Neural cell (in vitro differentiated cells): ENCODE measurements around the gene TMEM255B. TPM values are rescaled to one million over a fixed set of nuclear protein-coding genes. Genes with fewer than 3 reads are reported as not detected.

Experiments used
- H2AFZ ChIP-seq: fragments of 200-600, 300-800 bp; sonication (generic), shearing (Covaris generic); 2 replicates; pipeline ENCODE4 v1.6.0; 2014; ENCODE audit warnings: low read depth, mild to moderate bottlenecking, antibody characterized with exemption, low read length, moderate library complexity
- H3F3A ChIP-seq: fragments of 200-600 bp; shearing (Covaris generic); 2 replicates; pipeline ENCODE4 v1.6.1; 2016; ENCODE audit warnings: mild to moderate bottlenecking, moderate library complexity, mixed read lengths, antibody characterized with exemption, low read length; ENCODE audit not compliant: insufficient read depth, poor library complexity, severe bottlenecking
- H3K27ac ChIP-seq: fragments of 200-600, 300-800 bp; sonication (generic), shearing (Covaris generic); 2 replicates; pipeline ENCODE4 v1.5.1; 2014; ENCODE audit warnings: mild to moderate bottlenecking, low read length, moderate library complexity
- H3K27me3 ChIP-seq: fragments of 300-800, 200-600 bp; sonication (generic), shearing (Covaris generic); 2 replicates; pipeline ENCODE4 v1.6.0; 2014; ENCODE audit warnings: mild to moderate bottlenecking, low read depth, low read length, moderate library complexity; ENCODE audit not compliant: insufficient read depth
- H3K36me3 ChIP-seq: fragments of 300-800, 200-600 bp; sonication (generic), shearing (Covaris generic); 2 replicates; pipeline ENCODE4 v1.5.1; 2014; ENCODE audit warnings: mild to moderate bottlenecking, antibody characterized with exemption, low read length, moderate library complexity; ENCODE audit not compliant: insufficient read depth
- H3K4me2 ChIP-seq: fragments of 300-800, 200-600 bp; sonication (generic), shearing (Covaris generic); 2 replicates; pipeline ENCODE4 v1.6.0; 2014; ENCODE audit warnings: mild to moderate bottlenecking, low read length
- H3K4me3 ChIP-seq: fragments of 300-800, 200-600 bp; sonication (generic), shearing (Covaris generic); 2 replicates; pipeline ENCODE4 v1.5.1; 2014; ENCODE audit warnings: mild to moderate bottlenecking, low read length, moderate library complexity
- H3K79me2 ChIP-seq: fragments of 200-600 bp; shearing (Covaris generic); replicated peaks from 2 replicates; pipeline ENCODE4 v1.6.0; 2014; ENCODE audit warnings: mild to moderate bottlenecking, low read length, moderate library complexity; ENCODE audit not compliant: insufficient read depth
- H3K9ac ChIP-seq: fragments of 300-800, 200-600 bp; sonication (generic), shearing (Covaris generic); 2 replicates; pipeline ENCODE4 v1.6.1; 2016; ENCODE audit warnings: mild to moderate bottlenecking, low read length, mixed read lengths
- H3K9me2 ChIP-seq: fragments of 200-600 bp; shearing (Covaris generic); 2 replicates; pipeline ENCODE4 v1.6.1; 2016; ENCODE audit warnings: mild to moderate bottlenecking, low read length, mixed read lengths; ENCODE audit not compliant: insufficient read depth
- H3K9me3 ChIP-seq: fragments of 200-600, 300-800 bp; sonication (generic), shearing (Covaris generic); 2 replicates; pipeline ENCODE4 v1.6.1; 2016; ENCODE audit warnings: mild to moderate bottlenecking, mixed run types, low read length, moderate library complexity, mixed read lengths
- H4K20me1 ChIP-seq: fragments of 200-600 bp; shearing (Covaris generic); 2 replicates; pipeline ENCODE4 v1.6.1; 2016; ENCODE audit warnings: mild to moderate bottlenecking, mixed run types; ENCODE audit not compliant: insufficient read depth
- EP300 ChIP-seq: fragments of 450-650 bp; conservative IDR thresholded peaks from 2 replicates; pipeline ENCODE4 v1.6.1; 2014; ENCODE audit warnings: antibody characterized with exemption, mild to moderate bottlenecking, moderate library complexity; ENCODE audit not compliant: poor library complexity, severe bottlenecking
- EZH2 ChIP-seq: fragments of 200-600, 300-800 bp; shearing (Covaris generic), sonication (generic); IDR thresholded peaks from 2 replicates; pipeline ENCODE4 v1.6.1; 2014; ENCODE audit warnings: antibody characterized with exemption, low read length, borderline replicate concordance, mild to moderate bottlenecking; ENCODE audit not compliant: insufficient read depth, poor library complexity, severe bottlenecking
- MXI1 ChIP-seq: fragments of 450-650 bp; conservative IDR thresholded peaks from 2 replicates; pipeline ENCODE4 v1.6.1; 2014; ENCODE audit warnings: antibody characterized with exemption, mild to moderate bottlenecking; ENCODE audit not compliant: poor library complexity, severe bottlenecking
- POLR2AphosphoS5 ChIP-seq: IDR thresholded peaks from 2 replicates; pipeline ENCODE4 v1.6.1; 2012
- RAD21 ChIP-seq: fragments of 450-650 bp; conservative IDR thresholded peaks from 2 replicates; pipeline ENCODE4 v1.6.1; 2014; ENCODE audit warnings: antibody characterized with exemption, mild to moderate bottlenecking, moderate library complexity
- SMC3 ChIP-seq: fragments of 450-650 bp; conservative IDR thresholded peaks from 2 replicates; pipeline ENCODE4 v1.6.1; 2014; ENCODE audit warnings: antibody characterized with exemption, mild to moderate bottlenecking, moderate library complexity; ENCODE audit not compliant: poor library complexity
- TAF1 ChIP-seq: IDR thresholded peaks from 2 replicates; pipeline ENCODE4 v1.6.1; 2012; ENCODE audit warnings: low read depth
- polyA plus RNA-seq: library from polyadenylated mRNA; depleted of rRNA; stranded (reverse); fragments of >200 nt; gene quantifications from 2 replicates; pipeline ENCODE4 v1.2.3, GENCODE V29; 2014
- TF ChIP-seq, protein P1 (sequence below): IDR thresholded peaks from 2 replicates; pipeline ENCODE4 v1.6.1; 2012; ENCODE audit warnings: borderline replicate concordance
- TF ChIP-seq, protein P2 (sequence below): fragments of 450-650 bp; IDR thresholded peaks from 2 replicates; pipeline ENCODE4 v1.5.1; 2014; ENCODE audit warnings: antibody characterized with exemption, mild to moderate bottlenecking, moderate library complexity; ENCODE audit not compliant: poor library complexity, severe bottlenecking

Gene TMEM255B
- polyA plus RNA-seq, 1 donor from 2014 or later: not detected

DNA sequence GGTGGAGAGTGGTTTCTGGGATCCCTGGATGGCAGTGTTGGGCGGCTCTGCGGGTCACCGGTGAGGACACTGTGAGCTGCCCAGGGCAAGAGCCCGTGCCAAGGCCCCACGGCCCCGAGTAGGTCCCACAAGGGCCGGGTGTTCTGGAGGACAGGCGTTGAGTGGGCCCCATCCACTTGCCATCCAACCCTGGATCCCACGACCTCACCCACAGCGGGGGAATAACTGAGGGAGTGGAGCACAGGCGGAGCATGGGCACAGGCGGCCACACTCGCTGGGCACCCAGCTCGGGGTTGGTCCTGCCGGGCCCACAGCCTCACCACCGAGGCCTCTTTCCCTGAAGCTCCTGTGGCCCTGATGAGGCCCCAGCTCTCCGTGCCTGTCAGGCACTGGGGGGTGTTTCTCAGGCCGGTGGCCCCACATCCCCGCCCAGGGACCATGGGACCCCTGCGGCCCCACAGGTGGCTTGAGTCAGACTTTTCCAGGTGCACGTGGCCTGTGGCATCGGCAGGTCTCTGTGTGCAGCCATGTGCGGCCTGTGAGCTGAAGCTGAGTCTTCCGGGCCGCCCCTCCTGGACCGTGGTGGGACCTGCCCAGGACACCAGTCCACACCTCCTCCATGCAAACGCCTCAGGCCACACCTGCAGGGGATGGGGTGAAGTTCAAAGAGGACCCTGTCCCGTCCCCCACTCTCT, 16.6 kb downstream of the TMEM255B start:
- Histone ChIP-seq H3K4me3 (no peak overlapping the region), H3K9ac (no peak overlapping the region), H3K27ac (no peak overlapping the region), H3K9me2 (no peaks in the 10 kb centered on the region), H3K27me3 (peaks cover 11% of the 10 kb centered on the region), H2AFZ (no peak overlapping the region), H3K79me2 (no peaks in the 10 kb centered on the region), H4K20me1 (no peaks in the 10 kb centered on the region), H3K9me3 (no peaks in the 10 kb centered on the region), H3K36me3 (no peaks in the 10 kb centered on the region), H3K4me2 (no peak overlapping the region), H3F3A (no peaks in the 10 kb centered on the region)
- TF ChIP-seq POLR2AphosphoS5: no peak
- TF ChIP-seq, protein P1, sequence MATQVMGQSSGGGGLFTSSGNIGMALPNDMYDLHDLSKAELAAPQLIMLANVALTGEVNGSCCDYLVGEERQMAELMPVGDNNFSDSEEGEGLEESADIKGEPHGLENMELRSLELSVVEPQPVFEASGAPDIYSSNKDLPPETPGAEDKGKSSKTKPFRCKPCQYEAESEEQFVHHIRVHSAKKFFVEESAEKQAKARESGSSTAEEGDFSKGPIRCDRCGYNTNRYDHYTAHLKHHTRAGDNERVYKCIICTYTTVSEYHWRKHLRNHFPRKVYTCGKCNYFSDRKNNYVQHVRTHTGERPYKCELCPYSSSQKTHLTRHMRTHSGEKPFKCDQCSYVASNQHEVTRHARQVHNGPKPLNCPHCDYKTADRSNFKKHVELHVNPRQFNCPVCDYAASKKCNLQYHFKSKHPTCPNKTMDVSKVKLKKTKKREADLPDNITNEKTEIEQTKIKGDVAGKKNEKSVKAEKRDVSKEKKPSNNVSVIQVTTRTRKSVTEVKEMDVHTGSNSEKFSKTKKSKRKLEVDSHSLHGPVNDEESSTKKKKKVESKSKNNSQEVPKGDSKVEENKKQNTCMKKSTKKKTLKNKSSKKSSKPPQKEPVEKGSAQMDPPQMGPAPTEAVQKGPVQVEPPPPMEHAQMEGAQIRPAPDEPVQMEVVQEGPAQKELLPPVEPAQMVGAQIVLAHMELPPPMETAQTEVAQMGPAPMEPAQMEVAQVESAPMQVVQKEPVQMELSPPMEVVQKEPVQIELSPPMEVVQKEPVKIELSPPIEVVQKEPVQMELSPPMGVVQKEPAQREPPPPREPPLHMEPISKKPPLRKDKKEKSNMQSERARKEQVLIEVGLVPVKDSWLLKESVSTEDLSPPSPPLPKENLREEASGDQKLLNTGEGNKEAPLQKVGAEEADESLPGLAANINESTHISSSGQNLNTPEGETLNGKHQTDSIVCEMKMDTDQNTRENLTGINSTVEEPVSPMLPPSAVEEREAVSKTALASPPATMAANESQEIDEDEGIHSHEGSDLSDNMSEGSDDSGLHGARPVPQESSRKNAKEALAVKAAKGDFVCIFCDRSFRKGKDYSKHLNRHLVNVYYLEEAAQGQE: no peak
- TF ChIP-seq, protein P2, sequence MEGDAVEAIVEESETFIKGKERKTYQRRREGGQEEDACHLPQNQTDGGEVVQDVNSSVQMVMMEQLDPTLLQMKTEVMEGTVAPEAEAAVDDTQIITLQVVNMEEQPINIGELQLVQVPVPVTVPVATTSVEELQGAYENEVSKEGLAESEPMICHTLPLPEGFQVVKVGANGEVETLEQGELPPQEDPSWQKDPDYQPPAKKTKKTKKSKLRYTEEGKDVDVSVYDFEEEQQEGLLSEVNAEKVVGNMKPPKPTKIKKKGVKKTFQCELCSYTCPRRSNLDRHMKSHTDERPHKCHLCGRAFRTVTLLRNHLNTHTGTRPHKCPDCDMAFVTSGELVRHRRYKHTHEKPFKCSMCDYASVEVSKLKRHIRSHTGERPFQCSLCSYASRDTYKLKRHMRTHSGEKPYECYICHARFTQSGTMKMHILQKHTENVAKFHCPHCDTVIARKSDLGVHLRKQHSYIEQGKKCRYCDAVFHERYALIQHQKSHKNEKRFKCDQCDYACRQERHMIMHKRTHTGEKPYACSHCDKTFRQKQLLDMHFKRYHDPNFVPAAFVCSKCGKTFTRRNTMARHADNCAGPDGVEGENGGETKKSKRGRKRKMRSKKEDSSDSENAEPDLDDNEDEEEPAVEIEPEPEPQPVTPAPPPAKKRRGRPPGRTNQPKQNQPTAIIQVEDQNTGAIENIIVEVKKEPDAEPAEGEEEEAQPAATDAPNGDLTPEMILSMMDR: no peak
- TF ChIP-seq EZH2: no peak

DNA sequence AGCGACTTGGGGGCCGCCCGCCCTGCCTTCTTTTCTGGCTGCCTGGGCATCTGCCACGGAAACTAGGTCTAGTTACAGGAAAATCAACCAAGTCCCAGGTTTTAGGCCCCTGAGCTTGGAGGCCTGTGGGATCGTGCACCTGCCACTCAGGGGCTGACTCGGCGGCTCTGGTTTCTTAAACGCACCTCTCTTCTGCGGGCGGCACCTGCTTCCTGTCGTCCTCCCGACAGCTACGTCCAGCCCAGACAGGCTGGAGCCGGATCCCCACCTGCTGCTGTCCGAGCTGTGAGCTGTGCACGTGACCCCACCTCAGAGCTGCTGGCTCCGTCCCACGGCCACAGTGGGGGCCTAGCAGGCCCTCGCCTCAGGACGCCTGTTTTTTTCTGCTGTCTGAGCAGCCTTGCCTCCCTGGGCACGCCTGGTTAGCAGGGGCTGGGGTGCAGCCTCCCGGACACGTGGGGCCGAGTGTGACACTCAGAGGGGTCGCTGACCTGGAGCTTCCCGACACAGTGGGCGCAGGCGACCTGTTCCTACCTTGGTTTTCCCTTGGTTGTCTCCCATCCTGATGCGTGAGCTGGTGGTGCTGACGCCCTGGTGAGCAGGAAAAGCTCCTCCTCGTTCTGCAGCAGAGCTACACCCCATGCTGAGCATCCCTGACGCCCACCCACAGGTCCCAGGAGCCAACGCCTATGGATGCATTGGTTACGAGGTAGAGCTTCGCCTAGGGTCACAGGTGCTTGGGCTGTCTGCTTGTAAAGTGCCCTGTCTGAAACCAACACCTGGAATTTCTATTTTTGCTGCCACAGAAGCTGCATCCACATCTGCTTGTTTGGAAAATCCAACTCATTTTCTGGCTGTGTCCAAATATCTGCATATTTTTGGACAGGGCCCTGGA, 17.5 kb downstream of the TMEM255B start:
- no peaks in the 10 kb centered on the region for H3K36me3 ChIP-seq
- H2AFZ ChIP-seq: no peak overlapping the region
- no peak overlapping the region for H3K9ac ChIP-seq
- H3K9me3 ChIP-seq: no peaks in the 10 kb centered on the region
- no peaks in the 10 kb centered on the region for H4K20me1 ChIP-seq
- H3K79me2 ChIP-seq: no peaks in the 10 kb centered on the region
- H3F3A ChIP-seq: no peaks in the 10 kb centered on the region
- no peak overlapping the region for H3K4me3 ChIP-seq
- TF ChIP-seq, protein P1: no peak
- TF ChIP-seq EP300 (no peak), MXI1 (no peak), SMC3 (no peak), POLR2AphosphoS5 (no peak), RAD21 (no peak), EZH2 (no peak), TAF1 (no peak)
- TF ChIP-seq, protein P2: no peak
- H3K27ac ChIP-seq: no peak overlapping the region
- H3K4me2 ChIP-seq: no peak overlapping the region
- H3K9me2 ChIP-seq: no peaks in the 10 kb centered on the region
- peaks cover 11% of the 10 kb centered on the region for H3K27me3 ChIP-seq
